IPS DF 4.7 (cell line): ENCODE data around the gene CPN2.

Experiments used
- DNase-seq: peaks from one replicate; pipeline ENCODE4 v3.0.0-alpha.2; 2013; ENCODE audit warnings: low spot score; ENCODE audit errors: extremely low read depth

The CPN2 gene

DNA sequence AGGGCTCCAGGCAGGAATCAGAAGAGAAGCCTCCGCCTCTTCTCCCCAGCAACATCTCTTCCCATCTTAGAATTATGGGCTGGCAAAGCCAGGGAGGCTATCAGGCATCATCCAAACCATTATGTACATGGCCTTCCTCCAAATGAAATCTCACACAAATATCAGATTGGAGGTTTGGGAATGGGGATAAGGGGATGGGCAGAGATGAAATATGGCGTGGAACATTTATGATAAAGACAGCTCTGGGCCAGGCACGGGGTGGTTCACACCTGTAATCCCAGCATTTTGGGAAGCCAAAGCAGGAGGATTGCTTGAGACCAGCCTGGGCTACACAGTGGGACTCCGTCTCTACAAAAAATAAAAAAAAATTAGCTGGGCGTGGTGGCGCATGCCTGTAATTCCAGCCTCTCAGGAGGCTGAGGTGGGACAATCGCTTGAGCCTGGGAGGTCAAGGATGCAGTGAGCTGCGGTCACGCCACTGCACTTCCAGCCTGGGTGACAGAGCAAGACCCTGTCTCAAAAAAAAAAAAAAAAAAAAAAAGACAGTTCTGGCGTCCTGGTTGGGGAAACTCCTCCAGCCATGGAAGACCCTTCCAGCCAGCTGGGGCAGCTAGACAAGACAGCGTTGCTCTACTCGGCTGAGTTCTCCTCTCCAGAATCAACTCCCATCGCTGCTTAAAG is 36.6 kb downstream of the CPN2 start:
- no peak for DNase-seq

DNA sequence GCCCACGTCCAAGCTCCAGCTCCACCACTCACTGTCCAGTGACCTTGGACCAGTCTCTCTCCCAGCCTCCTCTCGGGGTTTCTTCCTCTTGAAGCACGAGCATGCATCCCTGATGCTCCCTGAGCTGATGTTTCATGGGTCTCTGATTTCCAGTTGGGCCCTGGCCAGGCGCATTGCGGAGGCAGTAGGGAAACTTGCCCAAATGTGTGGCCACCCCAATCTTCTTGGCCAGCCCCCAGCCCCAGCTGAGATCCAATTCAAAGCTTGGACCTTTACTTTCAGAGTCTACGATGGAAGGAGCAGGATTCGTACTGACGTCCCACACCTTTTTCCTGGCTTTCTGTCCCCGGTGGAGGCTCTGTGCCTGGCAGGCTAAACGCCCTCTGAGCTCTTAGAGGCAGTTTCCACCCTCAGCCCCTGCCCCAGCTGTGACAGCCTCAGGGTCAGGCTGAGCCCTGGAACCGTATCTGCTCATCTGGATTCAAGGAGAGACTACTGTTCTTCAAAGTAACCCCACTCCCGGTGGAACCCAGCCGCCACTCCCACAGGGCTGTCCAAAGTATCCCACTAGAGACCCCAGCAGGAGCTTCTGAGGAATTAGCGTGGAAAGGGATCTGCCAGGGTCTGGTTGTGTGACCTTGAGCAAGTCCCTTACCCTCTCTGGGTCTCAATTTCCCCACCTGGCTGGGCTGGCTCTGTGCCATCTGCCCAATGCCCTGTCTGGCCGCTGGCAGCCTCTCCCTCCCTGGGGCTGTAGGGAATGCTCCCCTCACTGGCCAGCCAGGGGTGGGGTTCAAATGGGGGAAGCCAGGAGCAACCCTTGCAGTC is 37.4 kb downstream of the CPN2 start:
- no peak for DNase-seq

DNA sequence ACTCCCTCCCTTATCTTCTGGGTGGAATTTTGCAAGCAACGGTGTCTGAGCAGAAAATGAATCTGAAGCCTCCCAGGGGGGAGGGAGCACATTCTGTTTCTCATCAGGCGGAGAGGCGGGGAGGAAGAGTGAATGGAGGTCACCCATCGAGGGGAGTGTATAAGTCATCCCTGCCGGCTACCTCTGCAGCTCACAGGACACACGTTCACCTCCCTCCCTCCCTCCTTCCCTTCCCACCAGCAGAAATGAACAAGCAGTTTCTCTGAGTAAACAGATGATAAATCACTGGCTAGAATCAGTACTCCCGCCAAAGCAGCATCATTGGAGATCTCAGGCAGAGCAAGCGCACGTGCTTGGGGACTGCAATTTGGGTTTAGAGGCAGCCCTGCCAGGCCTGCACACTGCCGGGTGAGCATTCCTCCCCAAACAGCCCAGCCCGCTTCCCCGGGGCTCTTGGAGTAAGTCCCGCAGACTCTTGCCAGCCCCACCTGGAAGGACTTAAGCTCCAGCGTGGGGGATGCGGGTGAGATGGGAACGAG is 38.3 kb downstream of the CPN2 start:
- no peak for DNase-seq

DNA sequence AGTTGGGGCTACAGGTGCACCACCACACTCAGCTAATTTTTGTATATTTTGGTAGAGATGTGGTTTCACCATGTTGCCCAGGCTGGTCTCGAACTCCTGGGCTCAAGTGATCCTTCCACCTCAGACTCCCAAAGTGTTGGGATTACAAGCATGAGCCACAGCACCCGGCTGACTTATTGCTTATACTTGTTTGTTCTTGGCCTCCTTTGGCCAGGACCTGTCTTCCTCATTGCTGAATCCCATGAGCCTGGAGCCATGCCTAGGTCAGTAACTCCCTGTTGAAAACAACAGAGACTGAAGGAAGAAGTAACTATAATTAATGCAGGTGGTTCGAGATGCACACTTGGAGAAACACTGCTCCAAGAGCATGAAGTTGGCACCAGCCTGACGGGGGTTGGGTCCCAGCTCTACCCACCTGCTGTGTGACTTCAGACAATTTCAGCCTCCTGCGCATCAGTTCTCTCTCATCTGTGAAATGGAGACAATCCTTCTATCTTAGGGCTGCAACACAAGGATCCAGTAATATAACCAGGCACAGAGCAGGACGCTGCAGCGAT is 38.9 kb downstream of the CPN2 start:
- DNase-seq: no peak

GRCh38 chr3:194311000-194311399 is 40.1 kb downstream of the CPN2 start:
- DNase-seq: no peak

- DNase-seq: no peak
Measured at GRCh38 chr3:194310060-194310835, 40.9 kb downstream of the CPN2 start.

DNA sequence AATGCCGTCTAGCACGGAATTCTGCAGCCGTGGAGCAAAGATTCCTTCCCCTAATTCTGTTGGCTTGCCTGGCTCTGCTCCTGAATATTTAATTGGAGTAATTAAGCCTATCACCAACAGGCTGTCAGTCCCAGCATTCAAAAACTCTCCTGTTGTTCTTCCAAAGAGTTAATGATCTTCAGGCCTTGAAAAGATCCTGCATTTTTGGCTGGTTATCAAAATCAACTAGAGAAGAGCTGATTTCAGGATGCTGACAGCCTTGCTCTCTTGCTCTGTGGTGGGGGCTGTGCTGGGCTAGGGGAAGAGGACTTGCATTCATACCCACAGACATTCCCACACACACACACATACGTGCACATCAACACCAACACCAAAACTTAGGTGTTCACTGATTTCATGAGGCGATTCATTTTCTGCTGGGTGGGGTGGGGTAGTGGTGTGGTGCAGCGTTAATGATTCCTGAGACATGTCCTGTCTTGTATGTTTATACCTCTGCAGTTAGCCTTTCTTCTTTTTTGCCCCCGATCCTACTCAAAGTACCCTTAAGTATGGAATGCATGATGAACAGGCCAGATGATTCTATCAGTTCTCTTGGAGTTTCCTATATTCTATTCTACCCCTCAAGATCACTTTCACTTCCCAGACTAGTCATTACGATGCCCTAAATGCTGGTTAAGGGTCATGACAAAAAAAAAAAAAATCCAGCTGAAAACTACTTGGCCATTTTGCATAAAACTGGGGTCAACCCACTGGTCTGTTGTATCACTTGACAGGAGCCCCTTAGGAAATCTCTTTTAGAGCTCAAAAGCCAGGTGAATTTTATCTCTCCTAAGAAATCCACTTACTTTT is 42.3 kb downstream of the CPN2 start:
- no peak for DNase-seq

DNA sequence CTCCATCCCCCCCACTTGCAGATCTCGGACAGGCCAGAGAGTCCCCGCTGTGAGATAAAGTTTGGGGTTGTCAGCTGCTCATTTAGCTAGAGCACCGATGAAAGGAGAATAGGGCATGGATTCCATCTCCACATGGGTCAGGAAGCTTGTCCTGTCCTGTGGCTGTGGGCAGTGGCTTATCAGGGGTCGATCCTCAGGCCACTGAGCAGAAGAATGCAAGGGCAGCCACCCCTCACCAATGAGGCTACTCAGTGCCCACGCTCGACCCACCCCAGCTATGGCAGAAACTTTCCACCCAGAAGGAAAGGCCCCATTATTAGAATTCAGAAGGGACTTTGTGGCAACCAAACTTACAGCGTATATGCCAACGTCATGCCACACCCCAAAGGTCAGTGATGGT is 43.3 kb downstream of the CPN2 start:
- no peak for DNase-seq

DNA sequence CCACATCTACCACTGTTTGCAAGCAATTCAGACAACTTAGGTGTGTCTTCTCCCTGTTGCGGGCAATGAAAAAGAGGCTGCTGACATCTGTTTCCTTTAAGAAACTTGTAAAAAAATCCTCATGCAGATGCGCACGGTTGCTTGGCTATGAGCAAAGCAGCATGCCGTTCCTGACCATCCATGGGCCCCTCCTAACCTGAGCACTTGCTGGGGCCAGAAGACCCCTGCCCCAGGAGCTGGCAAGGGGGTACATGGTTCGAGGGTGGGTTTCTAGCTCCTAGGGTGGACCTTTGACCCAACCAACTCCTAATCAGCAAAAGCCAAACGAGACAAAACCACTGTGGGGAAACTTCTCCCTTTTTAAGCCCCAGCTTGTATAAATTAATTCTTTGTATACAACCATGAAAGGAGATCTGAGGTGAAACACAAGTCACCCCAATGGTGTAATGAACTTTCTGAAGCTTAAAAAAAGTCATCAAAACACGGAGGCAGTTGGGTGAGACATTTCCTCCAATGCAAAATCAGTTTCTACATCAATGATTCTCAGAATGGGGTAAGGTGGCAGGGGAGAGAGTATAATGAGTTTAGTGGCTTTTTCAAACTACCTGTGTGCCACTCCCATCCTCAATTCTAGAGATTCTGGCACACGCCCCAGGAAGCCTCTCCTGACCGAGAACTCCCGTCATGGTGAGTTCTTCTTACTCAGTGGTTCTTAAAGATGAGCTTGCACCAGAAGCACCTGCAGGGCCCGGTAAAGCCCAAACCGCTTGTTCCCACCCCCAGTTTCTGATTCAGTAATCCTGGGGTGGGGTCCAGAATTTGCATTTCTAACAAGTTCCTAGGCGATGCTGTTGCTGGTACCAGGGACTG is 44.1 kb downstream of the CPN2 start:
- no peak for DNase-seq

GRCh38 chr3:194306109-194306686 is 44.9 kb downstream of the CPN2 start:
- no peak for DNase-seq

DNA sequence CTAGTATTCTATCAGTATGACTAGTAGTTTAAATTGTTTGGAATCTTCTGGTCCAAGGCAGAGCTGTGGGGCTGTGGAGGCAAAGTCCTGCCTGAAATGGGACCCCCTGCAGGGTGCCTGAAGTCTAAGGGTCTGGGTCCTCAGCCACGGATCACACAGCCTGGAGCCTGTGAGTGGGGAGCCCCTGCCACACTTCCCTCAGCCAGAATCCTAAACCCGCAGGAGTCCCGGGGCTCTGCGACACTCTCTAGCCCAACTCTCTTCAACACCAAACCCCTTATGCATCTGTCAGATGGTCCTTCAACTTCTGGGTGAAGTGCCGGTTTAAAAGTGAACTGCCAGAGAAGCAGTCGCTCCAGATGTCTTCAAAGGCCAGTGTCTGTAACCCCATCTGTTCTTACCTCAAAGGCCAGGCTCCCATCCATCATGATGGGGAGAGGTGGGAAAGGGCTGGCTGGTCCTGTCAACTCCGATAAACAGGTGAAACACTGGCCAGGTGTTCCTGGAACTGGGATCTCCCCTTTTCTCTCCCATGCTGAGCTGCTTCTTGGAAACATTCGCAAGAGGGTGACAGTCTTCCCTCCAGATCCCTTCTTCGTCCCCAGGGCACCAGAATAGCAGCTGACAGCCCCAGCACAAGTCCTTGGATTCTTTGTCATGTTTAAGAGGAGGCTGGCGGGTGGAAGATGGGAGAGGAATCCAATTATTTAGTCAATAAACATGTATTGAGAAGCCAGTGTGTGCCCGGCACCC is 45.6 kb downstream of the CPN2 start:
- no peak for DNase-seq

- no peak for DNase-seq
Measured at GRCh38 chr3:194304186-194304917, 46.8 kb downstream of the CPN2 start.

DNA sequence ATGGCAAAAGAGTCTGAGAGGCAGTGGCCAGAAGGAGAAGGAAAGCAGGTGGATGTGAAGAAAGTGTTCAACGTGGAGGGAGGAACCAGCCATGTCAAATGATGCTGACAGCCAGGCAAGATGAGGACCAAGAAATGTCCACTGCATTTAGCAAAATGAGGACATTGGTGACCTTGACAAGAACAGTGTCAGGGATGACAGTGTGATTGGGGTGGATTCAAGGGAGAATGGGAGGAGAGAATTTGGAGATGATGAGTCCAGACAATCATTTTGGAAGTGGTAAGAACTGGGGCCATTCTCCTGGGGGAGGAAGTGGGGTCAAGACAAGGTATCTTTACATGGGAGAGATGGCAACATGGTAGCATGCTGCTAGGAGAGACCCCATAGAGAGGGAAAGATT is 47.4 kb downstream of the CPN2 start:
- no peak for DNase-seq

DNA sequence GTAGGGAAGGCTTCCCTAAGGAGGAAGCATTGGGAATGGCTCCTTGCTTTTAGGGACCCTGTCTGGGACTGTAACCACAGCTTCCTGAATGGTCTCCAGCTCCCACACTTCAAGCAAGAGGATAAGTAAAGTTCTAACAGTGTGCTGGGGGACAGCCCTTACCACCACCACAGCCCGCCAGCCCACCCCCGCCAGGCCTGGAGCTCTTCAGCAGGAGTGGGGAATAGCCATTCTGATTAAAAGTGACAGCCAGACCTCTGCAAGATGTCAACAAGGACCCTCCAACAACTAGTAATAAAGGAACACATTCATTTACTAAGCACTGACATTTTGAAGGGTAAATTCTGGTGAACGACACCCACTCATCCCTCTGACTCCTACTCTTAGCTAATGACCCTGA is 49.4 kb downstream of the CPN2 start:
- DNase-seq: no peak

DNA sequence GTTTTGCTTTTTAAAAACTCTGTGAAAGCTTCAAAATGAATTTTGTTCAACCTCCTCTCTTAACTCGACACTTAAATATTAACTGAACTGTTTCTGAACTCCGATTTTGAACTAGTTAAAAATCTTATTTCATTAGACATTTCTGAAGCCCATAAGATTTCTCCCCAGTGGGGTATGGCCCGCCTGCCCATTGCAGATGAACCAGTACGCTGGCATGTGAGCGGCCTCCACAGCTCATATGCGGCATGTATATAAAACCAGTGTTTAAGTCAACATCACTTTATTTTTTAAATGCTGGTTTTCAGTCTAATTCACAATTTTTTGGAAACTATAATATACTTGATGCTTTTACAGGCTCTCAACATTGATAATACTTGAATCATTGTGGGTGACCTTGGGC is 50.2 kb downstream of the CPN2 start:
- no peak for DNase-seq

GRCh38 chr3:194300382-194300758 is 50.8 kb downstream of the CPN2 start:
- no peak for DNase-seq

DNA sequence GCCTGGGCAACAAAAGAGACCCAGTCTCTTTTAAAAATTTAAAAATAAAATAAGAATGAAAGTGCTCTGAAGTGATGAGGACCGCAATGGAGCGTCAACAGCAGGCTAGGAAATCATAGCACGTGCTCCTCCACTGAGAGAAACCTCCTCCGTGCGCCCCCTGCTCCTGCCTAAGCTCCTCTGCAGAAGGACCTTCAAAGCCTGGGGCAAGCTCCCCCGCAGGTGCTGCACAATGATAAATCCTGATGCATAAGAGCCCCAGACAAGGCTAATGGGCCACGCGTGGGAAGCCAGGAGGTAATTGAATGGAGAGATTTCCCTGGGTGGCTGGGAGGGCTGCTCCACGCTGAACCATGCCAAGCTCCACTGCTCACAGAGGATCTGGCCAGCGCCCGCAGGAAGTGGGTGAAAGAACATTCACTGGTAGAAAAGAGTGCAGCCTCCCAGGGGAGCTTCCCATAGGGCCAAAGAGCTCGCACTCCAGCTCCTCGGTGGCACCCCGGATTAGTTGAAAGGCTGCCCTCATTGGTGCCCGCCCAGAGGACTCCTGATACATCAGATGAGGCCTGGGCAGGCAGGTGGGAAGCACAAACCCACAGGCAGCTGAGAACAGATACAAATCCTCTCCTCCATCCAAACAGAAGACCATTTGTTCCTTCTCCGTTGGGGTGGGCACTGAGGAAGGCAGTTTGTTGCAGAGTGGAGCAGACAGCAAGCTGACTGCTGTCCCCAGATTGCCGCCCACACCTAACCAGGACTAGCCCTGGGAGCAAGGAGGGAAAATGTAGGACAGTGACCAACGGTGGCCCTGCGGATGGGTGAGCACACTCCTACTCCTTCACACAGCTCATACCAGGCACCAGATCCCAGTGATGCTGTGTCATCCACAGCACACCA is 52.5 kb downstream of the CPN2 start:
- no peak for DNase-seq
